ENCODE results near the gene EXOC1L.

Gene EXOC1L

GRCh38 chr4:55819634-55820033, at the start of gene EXOC1L:
Gene EXOC1L (plus strand): TSS chr4:55819790. CDS start chr4:55820027, 237 bp downstream.
- DNase-seq: no peak

- DNase-seq: no peak
These were observed 48.9 kb upstream of the EXOC1L start for GRCh38 chr4:55770662-55771061.

- no peak for DNase-seq
These were observed 38.2 kb upstream of the EXOC1L start for GRCh38 chr4:55781341-55781740.

GRCh38 chr4:55781812-55782211, 37.8 kb upstream of the EXOC1L start:
- no peak for DNase-seq

- DNase-seq: no peak
These were observed 36.0 kb upstream of the EXOC1L start for GRCh38 chr4:55783584-55783983.

- no peak for DNase-seq
These were observed 34.8 kb upstream of the EXOC1L start for GRCh38 chr4:55784747-55785146.

GRCh38 chr4:55791666-55792065, 27.9 kb upstream of the EXOC1L start:
- DNase-seq: no peak

- no peak for DNase-seq
These were observed 26.1 kb upstream of the EXOC1L start for GRCh38 chr4:55793479-55793878.

- no peak for DNase-seq
These were observed 25.5 kb upstream of the EXOC1L start for GRCh38 chr4:55794053-55794452.

- no peak for DNase-seq
These were observed 24.2 kb upstream of the EXOC1L start for GRCh38 chr4:55795341-55795740.

- no peak for DNase-seq
These were observed 18.1 kb upstream of the EXOC1L start for GRCh38 chr4:55801498-55801897.

GRCh38 chr4:55807556-55807955, 12.0 kb upstream of the EXOC1L start:
- no peak for DNase-seq

- peak; percentile 30 for DNase-seq
These were observed 11.4 kb upstream of the EXOC1L start for GRCh38 chr4:55808186-55808585.

GRCh38 chr4:55808632-55809031, 11.0 kb upstream of the EXOC1L start:
- no peak for DNase-seq

GRCh38 chr4:55817691-55818090, 1.9 kb upstream of the EXOC1L start:
- no peak for DNase-seq

GRCh38 chr4:55820279-55820678, 689 bp downstream of the EXOC1L start:
- no peak for DNase-seq

GRCh38 chr4:55822329-55822728, 2.7 kb downstream of the EXOC1L start:
- no peak for DNase-seq

GRCh38 chr4:55824865-55825264, 5.3 kb downstream of the EXOC1L start:
- DNase-seq: no peak

- DNase-seq: no peak
These were observed 7.4 kb downstream of the EXOC1L start for GRCh38 chr4:55826986-55827385.

GRCh38 chr4:55827582-55827981, 8.0 kb downstream of the EXOC1L start:
- DNase-seq: no peak

GRCh38 chr4:55830048-55830447, 10.5 kb downstream of the EXOC1L start:
- DNase-seq: no peak

GRCh38 chr4:55830716-55831115, 11.1 kb downstream of the EXOC1L start:
- no peak for DNase-seq

- no peak for DNase-seq
These were observed 14.7 kb downstream of the EXOC1L start for GRCh38 chr4:55834086-55834795.

- no peak for DNase-seq
These were observed 18.3 kb downstream of the EXOC1L start for GRCh38 chr4:55837903-55838302.

GRCh38 chr4:55838356-55838755, 18.8 kb downstream of the EXOC1L start:
- no peak for DNase-seq

Measured in hematopoietic multipotent progenitor cell treated with erythropoietin and hydrocortisone succinate and interleukin-3 and kit ligand, for 8 days (in vitro differentiated cells).